Tibial artery (tissue), 4 donors: ENCODE measurements around the gene PGM2L1.

Experiments used
- DNase-seq, 2 donors: peaks; one replicate each; pipeline ENCODE4 v3.0.0-alpha.2; 2019
- H3K27ac ChIP-seq, 2 donors: fragments of 200-600 bp; sonication (generic) in 1 of 2; 1 replicate in 1 of 2; 2 replicates in 1 of 2; pipeline ENCODE4 v1.5.1; 2018 to 2019; ENCODE audit warnings: mild to moderate bottlenecking in 1 of 2
- H3K27me3 ChIP-seq, 2 donors: fragments of 200-600 bp; sonication (generic) in 1 of 2; one replicate each; pipeline versions ENCODE4 v1.5.1 to v1.6.0; 2016 to 2019
- H3K36me3 ChIP-seq, 3 donors: fragments of 200-600 bp; sonication (generic) in 2 of 3; one replicate each; pipeline ENCODE4 v1.5.1; 2016 to 2019; ENCODE audit warnings: mild to moderate bottlenecking in 2 of 3
- H3K4me1 ChIP-seq, 4 donors: fragments of 200-600 bp; sonication (generic) in 2 of 4; 1 replicate in 3 of 4; 2 replicates in 1 of 4; pipeline ENCODE4 v1.5.1; 2016 to 2019
- H3K4me3 ChIP-seq, 2 donors: fragments of 200-600 bp; sonication (generic) in 1 of 2; 1 replicate in 1 of 2; 2 replicates in 1 of 2; pipeline ENCODE4 v1.5.1; 2018 to 2019; ENCODE audit warnings: mild to moderate bottlenecking in 2 of 2
- H3K9me3 ChIP-seq, 3 donors: fragments of 200-600 bp; sonication (generic) in 1 of 3; one replicate each; pipeline ENCODE4 v1.5.1; 2016 to 2019
- CTCF ChIP-seq, 2 experiments: fragments of 200-600 bp in 1 of 2; fragments of 450-650 bp in 1 of 2; IDR thresholded peaks; one replicate each; pipeline ENCODE4 v1.5.1; 2017 to 2019; ENCODE audit warnings: antibody characterized with exemption in 2 of 2, mild to moderate bottlenecking in 1 of 2, moderate library complexity in 1 of 2
- intact Hi-C: fragments of 100-400 bp; cut with DNase I; formaldehyde crosslinking; loops from one replicate; pipeline ENCODE4 v1.15.0; 2023; ENCODE audit warnings: low total_unique reads

PGM2L1 gene

GRCh38 chr11:74397501-74398243 is 561 bp downstream of the PGM2L1 start:
- peak overlapping the region; percentile 75 to 99 for H3K4me3 ChIP-seq
- intact Hi-C loops: no loop called here
- peak in 1 of 2 donors; percentile 23 for DNase-seq

GRCh38 chr11:74392256-74392655 is 6.0 kb downstream of the PGM2L1 start:
- TF ChIP-seq CTCF (IDR thresholded peaks at IDR 0.05): no peak
- Histone ChIP-seq H3K4me3 (no peak overlapping the region), H3K9me3 (no peaks in the 10 kb centered on the region), H3K36me3 (no peaks in the 10 kb centered on the region), H3K27ac (no peak overlapping the region), H3K27me3 (no peaks in the 10 kb centered on the region), H3K4me1 (peaks cover 0 to 4% (median 2%) of the 10 kb centered on the region in 4 donors)
- no peak for DNase-seq
- intact Hi-C loops: no loop called here

More at GRCh38 chr11:74397501-74398243, 561 bp downstream of the PGM2L1 start:
- no peaks in the 10 kb centered on the region for H3K36me3 ChIP-seq
- H3K27ac ChIP-seq: peak overlapping the region; percentile 88 to 90
- no peak for TF ChIP-seq CTCF (IDR thresholded peaks at IDR 0.05)
- no peaks in the 10 kb centered on the region for H3K27me3 ChIP-seq
- no peaks in the 10 kb centered on the region for H3K9me3 ChIP-seq
- H3K4me1 ChIP-seq: peaks cover 0 to 6% (median 4%) of the 10 kb centered on the region in 4 donors

GRCh38 chr11:74391193-74391592 is 7.0 kb downstream of the PGM2L1 start:
- DNase-seq: no peak
- Histone ChIP-seq H3K4me3 (no peak overlapping the region), H3K27me3 (no peaks in the 10 kb centered on the region), H3K36me3 (no peaks in the 10 kb centered on the region), H3K9me3 (no peaks in the 10 kb centered on the region), H3K27ac (no peak overlapping the region), H3K4me1 (no peaks in the 10 kb centered on the region)
- intact Hi-C loops: no loop called here
- TF ChIP-seq CTCF (IDR thresholded peaks at IDR 0.05): no peak

- Histone ChIP-seq H3K36me3 (no peaks in the 10 kb centered on the region), H3K4me1 (no peaks in the 10 kb centered on the region), H3K27me3 (no peaks in the 10 kb centered on the region), H3K4me3 (no peak overlapping the region), H3K9me3 (no peaks in the 10 kb centered on the region), H3K27ac (no peak overlapping the region)
- DNase-seq: no peak
- no peak for TF ChIP-seq CTCF (IDR thresholded peaks at IDR 0.05)
- intact Hi-C loops: no loop called here
Observed at GRCh38 chr11:74390697-74391096, 7.5 kb downstream of the PGM2L1 start.

- DNase-seq: peak in 1 of 2 donors; percentile 75
- intact Hi-C loops: loop anchor here (2.0 to 10.0 kb wide), 2 partner anchors 60 to 134 kb away; no protein-coding TSS in a partner anchor
- Histone ChIP-seq H3K4me3 (no peak overlapping the region), H3K9me3 (no peaks in the 10 kb centered on the region), H3K36me3 (no peaks in the 10 kb centered on the region), H3K27me3 (no peaks in the 10 kb centered on the region), H3K27ac (no peak overlapping the region), H3K4me1 (no peaks in the 10 kb centered on the region)
- TF ChIP-seq CTCF (IDR thresholded peaks at IDR 0.05): peak; percentile 69 to 70
Observed at GRCh38 chr11:74388678-74389327, 9.4 kb downstream of the PGM2L1 start.
